Trophoblast cell (in vitro differentiated cells and primary cell): ENCODE results near the gene PLLP.

Source experiments
- DNase-seq, 2 donors: peaks; one replicate each; pipeline ENCODE4 v3.0.0-alpha.2; 2016
- H2AFZ ChIP-seq: 2 replicates; pipeline ENCODE4 v1.6.1; 2013; ENCODE audit warnings: low read length, moderate library complexity, mild to moderate bottlenecking; ENCODE audit not compliant: insufficient read depth, poor library complexity
- H2AK5ac ChIP-seq: 2 replicates; pipeline ENCODE4 v1.6.1; 2013; ENCODE audit warnings: mild to moderate bottlenecking, low read length
- H2BK120ac ChIP-seq: 2 replicates; pipeline ENCODE4 v1.6.1; 2013; ENCODE audit warnings: low read length, mild to moderate bottlenecking, moderate library complexity; ENCODE audit not compliant: insufficient read depth, poor library complexity
- H2BK12ac ChIP-seq: 2 replicates; pipeline ENCODE4 v1.6.1; 2013; ENCODE audit warnings: mild to moderate bottlenecking, low read length, moderate library complexity
- H2BK5ac ChIP-seq: 2 replicates; pipeline ENCODE4 v1.6.1; 2013; ENCODE audit warnings: low read length, low read depth, moderate library complexity, mild to moderate bottlenecking; ENCODE audit not compliant: poor library complexity
- H3K14ac ChIP-seq: 2 replicates; pipeline ENCODE4 v1.6.1; 2013; ENCODE audit warnings: mild to moderate bottlenecking, low read length
- H3K18ac ChIP-seq: 2 replicates; pipeline ENCODE4 v1.6.1; 2013; ENCODE audit warnings: mild to moderate bottlenecking, low read length
- H3K23ac ChIP-seq: 2 replicates; pipeline ENCODE4 v1.6.1; 2013; ENCODE audit warnings: low read length
- H3K27ac ChIP-seq: 2 replicates; pipeline ENCODE4 v1.5.1; 2013; ENCODE audit warnings: low read depth, mild to moderate bottlenecking, inconsistent platforms, low read length, moderate library complexity
- H3K27me3 ChIP-seq: 2 replicates; pipeline ENCODE4 v1.6.1; 2013; ENCODE audit warnings: inconsistent platforms, mild to moderate bottlenecking, low read length, moderate library complexity; ENCODE audit not compliant: insufficient read depth
- H3K36me3 ChIP-seq, 2 experiments: 1 replicate in 1 of 2; 2 replicates in 1 of 2; pipeline ENCODE4 v1.6.1; 2013; ENCODE audit warnings: low read length in 2 of 2, mild to moderate bottlenecking in 2 of 2, moderate library complexity in 1 of 2; ENCODE audit not compliant: insufficient read depth in 2 of 2, control insufficient read depth in 1 of 2
- H3K4ac ChIP-seq: 2 replicates; pipeline ENCODE4 v1.6.1; 2013; ENCODE audit warnings: low read depth, mild to moderate bottlenecking, low read length, moderate library complexity
- H3K4me1 ChIP-seq, 2 experiments: 1 replicate in 1 of 2; 2 replicates in 1 of 2; pipeline ENCODE4 v1.6.1; 2013; ENCODE audit warnings: low read length in 2 of 2, mild to moderate bottlenecking in 2 of 2, moderate library complexity in 1 of 2; ENCODE audit not compliant: insufficient read depth in 2 of 2, control insufficient read depth in 1 of 2
- H3K4me2 ChIP-seq: 2 replicates; pipeline ENCODE4 v1.6.1; 2013; ENCODE audit warnings: inconsistent platforms, mild to moderate bottlenecking, low read length, moderate library complexity
- H3K4me3 ChIP-seq: 2 replicates; pipeline ENCODE4 v1.5.1; 2013; ENCODE audit warnings: mild to moderate bottlenecking, low read depth, low read length, inconsistent platforms
- H3K79me1 ChIP-seq: one replicate; pipeline ENCODE4 v1.6.1; 2013; ENCODE audit warnings: low read length
- H3K79me2 ChIP-seq: 2 replicates; pipeline ENCODE4 v1.6.1; 2013; ENCODE audit warnings: low read length, mild to moderate bottlenecking; ENCODE audit not compliant: control insufficient read depth, insufficient read depth, poor library complexity
- H3K9ac ChIP-seq: 2 replicates; pipeline ENCODE4 v1.6.1; 2013; ENCODE audit warnings: mild to moderate bottlenecking, low read length
- H3K9me3 ChIP-seq: 2 replicates; pipeline ENCODE4 v1.6.1; 2013; ENCODE audit warnings: low read depth, mild to moderate bottlenecking, control low read depth, inconsistent platforms, low read length; ENCODE audit not compliant: insufficient read depth
- H4K12ac ChIP-seq: 2 replicates; pipeline ENCODE4 v1.6.1; 2013; ENCODE audit warnings: low read depth, mild to moderate bottlenecking, low read length, moderate library complexity
- H4K8ac ChIP-seq: 2 replicates; pipeline ENCODE4 v1.6.1; 2013; ENCODE audit warnings: low read depth, mild to moderate bottlenecking, low read length, moderate library complexity
- H4K91ac ChIP-seq: one replicate; pipeline ENCODE4 v1.6.1; 2013; ENCODE audit warnings: low read depth, mild to moderate bottlenecking, low read length, moderate library complexity
- WGBS: extraction: QIAGEN DNeasy Blood & Tissue Kit; methylation state at CpG from one replicate; pipeline ENCODE4 v1.1.7; 2013; ENCODE audit warnings: missing lambda C conversion rate; ENCODE audit not compliant: insufficient read length, insufficient coverage; ENCODE audit errors: extremely low coverage; 5-methylcytosine and 5-hydroxymethylcytosine counted together

PLLP gene

GRCh38 chr16:57279780-57280638, 4.5 kb downstream of the PLLP start:
- H2BK120ac ChIP-seq, result no peak overlapping the region
- H3K27ac ChIP-seq, result no peak overlapping the region
- H3K27me3 ChIP-seq, result peaks cover 18% of the 10 kb centered on the region
- H3K36me3 ChIP-seq, result no peaks in the 10 kb centered on the region
- no peak overlapping the region for H3K9ac ChIP-seq
- peak in 1 of 2 donors; percentile 57 for DNase-seq
- no peak overlapping the region for H2BK12ac ChIP-seq
- WGBS, result no CpG with 5 or more reads among the region's 7 CpGs
- peaks cover 6% of the 10 kb centered on the region for H3K79me1 ChIP-seq
- no peak overlapping the region for H2AK5ac ChIP-seq
- H3K23ac ChIP-seq, result peak overlapping the region; percentile 58
- H2AFZ ChIP-seq, result no peak overlapping the region
- no peak overlapping the region for H3K4me2 ChIP-seq
- no peak overlapping the region for H3K4ac ChIP-seq
- H3K18ac ChIP-seq, result no peak overlapping the region
- peak overlapping the region; percentile 1 for H3K4me3 ChIP-seq
- H3K14ac ChIP-seq, result no peak overlapping the region
- H4K91ac ChIP-seq, result no peak overlapping the region
- H3K4me1 ChIP-seq, result peaks cover 9 to 12% of the 10 kb centered on the region in 2 experiments
- no peak overlapping the region for H4K12ac ChIP-seq
- no peak overlapping the region for H4K8ac ChIP-seq
- H3K79me2 ChIP-seq, result no peaks in the 10 kb centered on the region
- peaks cover 4% of the 10 kb centered on the region for H3K9me3 ChIP-seq
- no peak overlapping the region for H2BK5ac ChIP-seq

- H3K27me3 ChIP-seq, result peaks cover 6% of the 10 kb centered on the region
- H2BK5ac ChIP-seq, result no peak overlapping the region
- H4K8ac ChIP-seq, result no peak overlapping the region
- H3K4me1 ChIP-seq, result peaks cover 3 to 5% of the 10 kb centered on the region in 2 experiments
- H3K23ac ChIP-seq, result no peak overlapping the region
- H3K79me2 ChIP-seq, result no peaks in the 10 kb centered on the region
- H3K36me3 ChIP-seq, result no peaks in the 10 kb centered on the region
- DNase-seq, result no peak
- no peak overlapping the region for H3K4me3 ChIP-seq
- no peak overlapping the region for H2BK120ac ChIP-seq
- no peaks in the 10 kb centered on the region for H3K79me1 ChIP-seq
- H3K4me2 ChIP-seq, result no peak overlapping the region
- no peak overlapping the region for H4K91ac ChIP-seq
- H3K9ac ChIP-seq, result no peak overlapping the region
- H2AFZ ChIP-seq, result no peak overlapping the region
- H2AK5ac ChIP-seq, result no peak overlapping the region
- no CpG with 5 or more reads among the region's 4 CpGs for WGBS
- H4K12ac ChIP-seq, result no peak overlapping the region
- H3K9me3 ChIP-seq, result peaks cover 2% of the 10 kb centered on the region
- H3K14ac ChIP-seq, result no peak overlapping the region
- no peak overlapping the region for H3K4ac ChIP-seq
- H2BK12ac ChIP-seq, result no peak overlapping the region
- H3K18ac ChIP-seq, result no peak overlapping the region
- H3K27ac ChIP-seq, result no peak overlapping the region
These were observed 6.0 kb downstream of the PLLP start for GRCh38 chr16:57278494-57278893.

DNA sequence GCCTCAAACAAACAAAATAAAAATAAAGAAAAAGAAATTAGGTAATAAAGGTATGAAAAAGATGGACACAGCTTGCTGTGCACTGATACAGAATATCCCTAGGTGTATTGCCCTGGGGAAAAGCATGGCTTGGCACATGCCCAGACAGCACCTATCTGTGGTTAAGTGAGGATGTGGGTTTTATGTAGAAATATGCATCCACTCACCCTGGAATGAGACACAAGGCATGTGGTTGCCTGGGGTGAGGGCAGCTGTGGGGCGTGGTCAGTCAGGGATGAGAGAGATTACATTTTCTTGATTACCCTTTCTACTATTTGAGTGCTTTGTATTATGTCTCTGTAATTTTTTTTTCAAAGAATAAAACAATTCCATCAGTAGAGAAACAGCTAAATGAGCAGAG, 6.9 kb downstream of the PLLP start:
- H2BK120ac ChIP-seq, result no peak overlapping the region
- no peak overlapping the region for H3K4me3 ChIP-seq
- no peak overlapping the region for H3K4me2 ChIP-seq
- H2AFZ ChIP-seq, result no peak overlapping the region
- H3K79me1 ChIP-seq, result no peaks in the 10 kb centered on the region
- no peak overlapping the region for H3K9ac ChIP-seq
- peaks cover 6 to 9% of the 10 kb centered on the region in 2 experiments for H3K4me1 ChIP-seq
- no peaks in the 10 kb centered on the region for H3K79me2 ChIP-seq
- H3K4ac ChIP-seq, result no peak overlapping the region
- H3K23ac ChIP-seq, result no peak overlapping the region
- no peak overlapping the region for H2AK5ac ChIP-seq
- H3K9me3 ChIP-seq, result no peaks in the 10 kb centered on the region
- H2BK5ac ChIP-seq, result no peak overlapping the region
- no peak overlapping the region for H2BK12ac ChIP-seq
- H4K8ac ChIP-seq, result no peak overlapping the region
- H3K36me3 ChIP-seq, result no peaks in the 10 kb centered on the region
- H4K91ac ChIP-seq, result no peak overlapping the region
- DNase-seq, result peak; percentile 85 to 93
- H3K14ac ChIP-seq, result no peak overlapping the region
- WGBS, result no CpG with 5 or more reads among the region's 1 CpG
- no peak overlapping the region for H3K18ac ChIP-seq
- H3K27ac ChIP-seq, result no peak overlapping the region
- no peak overlapping the region for H4K12ac ChIP-seq
- H3K27me3 ChIP-seq, result peaks cover 3% of the 10 kb centered on the region

- Histone ChIP-seq H3K27ac (no peak overlapping the region), H2AK5ac (no peak overlapping the region), H3K4me1 (peaks cover 6 to 9% of the 10 kb centered on the region in 2 experiments), H2BK5ac (no peak overlapping the region), H3K4me3 (no peak overlapping the region), H3K18ac (no peak overlapping the region), H2BK12ac (no peak overlapping the region), H4K12ac (no peak overlapping the region), H4K91ac (no peak overlapping the region), H3K23ac (no peak overlapping the region), H3K79me2 (no peaks in the 10 kb centered on the region), H3K27me3 (no peaks in the 10 kb centered on the region), H3K9ac (no peak overlapping the region), H3K14ac (no peak overlapping the region), H4K8ac (no peak overlapping the region), H3K9me3 (no peaks in the 10 kb centered on the region), H2AFZ (no peak overlapping the region), H3K4me2 (no peak overlapping the region), H3K79me1 (no peaks in the 10 kb centered on the region), H3K36me3 (no peaks in the 10 kb centered on the region), H3K4ac (no peak overlapping the region), H2BK120ac (no peak overlapping the region)
- WGBS, result no CpG with 5 or more reads among the region's 5 CpGs
- DNase-seq, result peak in 1 of 2 donors; percentile 44
These were observed 7.9 kb downstream of the PLLP start for GRCh38 chr16:57276596-57276995.
